SK-N-MC (cell line): Measurements from ENCODE around the gene TMEM171.

Experiments used
- EZH2 ChIP-seq: fragments of 200-600 bp; sonication (generic); IDR thresholded peaks from one replicate; pipeline ENCODE4 v1.6.1; 2017; ENCODE audit warnings: antibody characterized with exemption
- FOXP2 ChIP-seq: optimal IDR thresholded peaks from 2 replicates; pipeline ENCODE3; 2011; ENCODE audit warnings: mild to moderate bottlenecking, moderate library complexity; ENCODE audit not compliant: insufficient read depth; ENCODE audit errors: extremely low read length, control extremely low read depth
- POLR2AphosphoS5 ChIP-seq: IDR thresholded peaks from 2 replicates; pipeline ENCODE4 v1.6.1; 2012; ENCODE audit warnings: mild to moderate bottlenecking, low read depth, low read length, borderline replicate concordance

DNA sequence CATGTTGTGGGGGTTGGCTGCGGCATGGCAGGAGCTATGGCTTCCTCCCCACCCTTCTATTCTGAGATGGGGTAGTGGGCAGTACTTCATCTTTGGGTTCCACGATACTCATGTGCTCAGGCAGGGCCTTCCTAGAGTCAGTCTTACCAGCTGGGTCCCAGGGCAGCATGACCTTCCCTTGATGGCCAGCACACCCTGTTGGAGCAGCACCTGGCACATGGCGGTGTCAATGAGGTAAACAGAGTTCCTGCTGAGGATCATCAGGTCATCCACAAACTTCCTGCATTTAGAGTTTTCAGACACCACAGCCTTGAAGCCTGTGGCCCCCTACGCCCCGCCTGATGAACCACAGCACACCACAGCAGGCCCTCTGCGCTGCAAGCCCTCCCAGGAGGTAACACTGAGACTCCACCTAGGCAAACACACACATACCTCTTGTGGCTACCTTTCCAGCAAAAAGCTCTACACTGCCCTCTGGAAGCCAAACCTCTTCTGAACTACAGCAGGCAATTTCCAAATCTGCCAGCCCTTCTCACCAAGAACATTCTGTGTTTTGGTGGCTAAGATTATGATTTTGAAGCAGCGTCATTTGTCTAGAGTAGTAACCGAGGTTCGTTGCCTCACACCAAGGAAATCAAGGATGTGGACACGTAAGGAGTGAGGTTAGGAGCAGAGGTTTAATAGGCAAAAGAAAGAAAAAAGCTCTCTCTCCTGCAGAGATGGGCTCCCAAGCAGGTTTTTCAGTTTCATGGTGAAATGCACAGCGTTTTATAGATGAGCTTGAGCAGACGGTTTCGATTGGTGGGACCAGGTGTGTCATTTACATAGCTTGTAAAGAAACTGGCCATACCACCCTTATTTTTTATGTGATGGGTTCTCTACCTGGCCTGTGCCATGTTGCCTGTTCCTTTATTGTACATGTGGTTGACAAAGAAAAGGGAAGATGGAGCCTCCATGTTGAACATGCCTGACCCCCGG is 32.3 kb downstream of the TMEM171 start:
- TF ChIP-seq EZH2 (no peak), POLR2AphosphoS5 (no peak), FOXP2 (no peak)
